H1 (cell line): ENCODE results near the gene TLNRD1. TPM values are rescaled to one million over a fixed set of nuclear protein-coding genes. Genes with fewer than 3 reads are reported as not detected.

ENCODE experiments used
- CTCF ChIA-PET: fragments of 300-600 bp; sonication (Branson Sonifier 250); formaldehyde crosslinking; loops from one replicate; lab custom pipeline; 2021; ENCODE audit not compliant: partially characterized antibody; lab: Charles Lee
- POLR2A ChIA-PET: fragments of 300-600 bp; sonication (Branson Sonifier 250); formaldehyde crosslinking; loops from one replicate; lab custom pipeline; 2021; ENCODE audit warnings: inconsistent platforms; ENCODE audit not compliant: partially characterized antibody; lab: Charles Lee
- DNase-seq, 2 experiments: peaks; one replicate each; pipeline versions ENCODE4 v3.0.0 to v3.0.0-alpha.2; 2010 to 2022; ENCODE audit warnings: low spot score in 2 of 2, low read depth in 1 of 2, mixed read lengths in 1 of 2
- FAIRE-seq: peaks from 2 replicates; lab custom pipeline; 2011; peaks lifted over from hg19 to GRCh38; lab: Jason Lieb, UNC
- H2AFZ ChIP-seq: 2 replicates; pipeline ENCODE4 v1.8.1; 2012; ENCODE audit warnings: low read length, inconsistent platforms
- H2AK5ac ChIP-seq: 2 replicates; pipeline ENCODE4 v1.6.1; 2013; ENCODE audit warnings: low read depth, low read length
- H2BK120ac ChIP-seq: replicated peaks from 2 replicates; pipeline ENCODE3; 2013; ENCODE audit warnings: low read depth, low read length, inconsistent platforms
- H2BK12ac ChIP-seq: 2 replicates; pipeline ENCODE4 v1.6.1; 2013; ENCODE audit warnings: low read depth, low read length
- H2BK15ac ChIP-seq: 2 replicates; pipeline ENCODE4 v1.6.1; 2013; ENCODE audit warnings: low read length
- H2BK20ac ChIP-seq: 2 replicates; pipeline ENCODE4 v1.6.1; 2013; ENCODE audit warnings: low read length
- H2BK5ac ChIP-seq: 2 replicates; pipeline ENCODE4 v1.6.1; 2013; ENCODE audit warnings: low read depth, low read length
- H3K14ac ChIP-seq: 2 replicates; pipeline ENCODE4 v1.6.1; 2013; ENCODE audit warnings: inconsistent platforms; ENCODE audit not compliant: insufficient read length
- H3K18ac ChIP-seq: 2 replicates; pipeline ENCODE4 v1.6.1; 2013; ENCODE audit warnings: low read length; ENCODE audit errors: extremely low read depth
- H3K23ac ChIP-seq: 2 replicates; pipeline ENCODE4 v1.6.1; 2013; ENCODE audit warnings: inconsistent platforms; ENCODE audit not compliant: insufficient read length
- H3K23me2 ChIP-seq: 2 replicates; pipeline ENCODE4 v1.6.1; 2013; ENCODE audit warnings: low read depth, low read length
- H3K27ac ChIP-seq: 2 replicates; pipeline ENCODE4 v1.6.1; 2011; ENCODE audit warnings: low read depth, low read length, inconsistent platforms
- H3K27me3 ChIP-seq, 4 experiments: replicated peaks in 1 of 4; 1 replicate in 1 of 4; 2 replicates in 3 of 4; pipeline versions ENCODE4 v1.6.1 to v1.8.1; 2011 to 2013; ENCODE audit warnings: low read length in 3 of 4, mild to moderate bottlenecking in 3 of 4, inconsistent platforms in 2 of 4, mixed read lengths in 2 of 4, moderate library complexity in 1 of 4; ENCODE audit not compliant: control insufficient read depth in 3 of 4, insufficient read depth in 3 of 4; ENCODE audit errors: extremely low read depth in 1 of 4
- H3K36me3 ChIP-seq, 4 experiments: 2 replicates each; pipeline versions ENCODE4 v1.6.1 to v1.8.1; 2011 to 2013; ENCODE audit warnings: mild to moderate bottlenecking in 4 of 4, low read length in 3 of 4, moderate library complexity in 2 of 4, control low read depth in 1 of 4, inconsistent platforms in 1 of 4; ENCODE audit not compliant: insufficient read depth in 4 of 4, control insufficient read depth in 2 of 4
- H3K4ac ChIP-seq: replicated peaks from 2 replicates; pipeline ENCODE3; 2013; ENCODE audit warnings: low read length, low read depth, mixed read lengths, inconsistent platforms; ENCODE audit not compliant: insufficient read length
- H3K4me1 ChIP-seq, 4 experiments: replicated peaks in 1 of 4; 1 replicate in 1 of 4; 2 replicates in 3 of 4; pipeline versions ENCODE4 v1.6.1 to v1.8.1; 2011 to 2013; ENCODE audit warnings: low read length in 3 of 4, inconsistent platforms in 2 of 4, mixed read lengths in 1 of 4; ENCODE audit not compliant: insufficient read depth in 4 of 4, control insufficient read depth in 3 of 4
- H3K4me2 ChIP-seq, 2 experiments: 2 replicates each; pipeline versions ENCODE4 v1.6.1 to v1.8.1; 2011 to 2013; ENCODE audit warnings: low read depth in 2 of 2, low read length in 2 of 2, control low read depth in 1 of 2, inconsistent platforms in 1 of 2, mild to moderate bottlenecking in 1 of 2; ENCODE audit not compliant: insufficient read depth in 1 of 2
- H3K4me3 ChIP-seq, 4 experiments: fragments of 200-600, 300-600 bp in 1 of 4; sonication (generic), shearing (Covaris generic), sonication (Bioruptor Twin) in 1 of 4; 2 replicates each; pipeline versions ENCODE4 v1.5.1 to v1.8.1; 2011 to 2016; ENCODE audit warnings: low read length in 4 of 4, low read depth in 3 of 4, control low read depth in 2 of 4, inconsistent platforms in 2 of 4, mild to moderate bottlenecking in 2 of 4, mixed read lengths in 1 of 4, moderate library complexity in 1 of 4; ENCODE audit not compliant: insufficient read depth in 2 of 4; ENCODE audit errors: extremely low read depth in 1 of 4
- H3K56ac ChIP-seq: replicated peaks from 2 replicates; pipeline ENCODE3; 2013; ENCODE audit warnings: low read depth, mild to moderate bottlenecking, mixed read lengths, low read length, inconsistent platforms; ENCODE audit not compliant: insufficient read length
- H3K79me1 ChIP-seq: 2 replicates; pipeline ENCODE4 v1.6.1; 2013; ENCODE audit warnings: low read depth, low read length, control low read depth
- H3K79me2 ChIP-seq, 2 experiments: 2 replicates each; pipeline versions ENCODE4 v1.6.1 to v1.8.1; 2012 to 2013; ENCODE audit warnings: low read length in 2 of 2, mild to moderate bottlenecking in 2 of 2, inconsistent platforms in 1 of 2; ENCODE audit not compliant: insufficient read depth in 2 of 2, control insufficient read depth in 1 of 2
- H3K9ac ChIP-seq, 4 experiments: replicated peaks in 1 of 4; 1 replicate in 1 of 4; 2 replicates in 3 of 4; pipeline versions ENCODE4 v1.6.1 to v1.8.1; 2011 to 2013; ENCODE audit warnings: low read depth in 3 of 4, low read length in 3 of 4, control low read depth in 2 of 4, mild to moderate bottlenecking in 2 of 4, moderate library complexity in 2 of 4, inconsistent platforms in 1 of 4; ENCODE audit errors: extremely low read depth in 1 of 4
- H3K9me3 ChIP-seq, 2 experiments: 2 replicates each; pipeline versions ENCODE4 v1.6.1 to v1.8.1; 2012 to 2013; ENCODE audit warnings: mild to moderate bottlenecking in 2 of 2, moderate library complexity in 2 of 2, control low read depth in 1 of 2, inconsistent platforms in 1 of 2, low read depth in 1 of 2, low read length in 1 of 2, mixed read lengths in 1 of 2; ENCODE audit not compliant: insufficient read depth in 2 of 2
- H4K20me1 ChIP-seq, 2 experiments: replicated peaks in 1 of 2; 2 replicates each; pipeline versions ENCODE3 to v1.8.1; 2011 to 2013; ENCODE audit warnings: inconsistent platforms in 2 of 2, low read length in 2 of 2, mild to moderate bottlenecking in 1 of 2; ENCODE audit not compliant: insufficient read depth in 2 of 2, control insufficient read depth in 1 of 2
- H4K5ac ChIP-seq: 2 replicates; pipeline ENCODE4 v1.6.1; 2013; ENCODE audit warnings: low read length, low read depth, mixed read lengths, inconsistent platforms; ENCODE audit not compliant: insufficient read length
- H4K8ac ChIP-seq: 2 replicates; pipeline ENCODE4 v1.8.0; 2013; ENCODE audit warnings: mild to moderate bottlenecking, moderate library complexity, low read length, inconsistent platforms; ENCODE audit not compliant: insufficient read depth; ENCODE audit errors: extremely low read depth
- H4K91ac ChIP-seq: replicated peaks from 2 replicates; pipeline ENCODE3; 2013; ENCODE audit warnings: low read length, mixed read lengths, inconsistent platforms; ENCODE audit not compliant: insufficient read length
- ATF2 ChIP-seq: IDR thresholded peaks from 2 replicates; pipeline ENCODE4 v1.6.1; 2012; ENCODE audit warnings: low read length, inconsistent platforms
- CTCF ChIP-seq, 3 experiments: IDR thresholded peaks; 1 replicate in 2 of 3; 2 replicates in 1 of 3; pipeline versions ENCODE4 v1.5.1 to v1.6.1; 2011; ENCODE audit warnings: low read length in 3 of 3, mild to moderate bottlenecking in 3 of 3, inconsistent platforms in 2 of 3, low read depth in 1 of 3, moderate library complexity in 1 of 3; ENCODE audit not compliant: insufficient read depth in 1 of 3; ENCODE audit errors: control extremely low read depth in 1 of 3
- KDM1A ChIP-seq: fragments of 200-600, 300-600 bp; sonication (generic); IDR thresholded peaks from 2 replicates; pipeline ENCODE4 v1.7.1; 2016; ENCODE audit warnings: mild to moderate bottlenecking, low read length, borderline replicate concordance
- WGBS, 2 experiments: shearing (Covaris generic) in 1 of 2; methylation state at CpG; one replicate each; pipeline versions ENCODE4 v1.1.6 to v1.1.7; 2013 to 2015; ENCODE audit warnings: low lambda C conversion rate in 2 of 2, mixed read lengths in 2 of 2, inconsistent platforms in 1 of 2, low coverage in 1 of 2, missing lambda C conversion rate in 1 of 2; ENCODE audit not compliant: insufficient replicate concordance in 2 of 2, insufficient coverage in 1 of 2, insufficient read length in 1 of 2; ENCODE audit errors: extremely low coverage in 1 of 2, missing lambda C conversion rate in 1 of 2; 5-methylcytosine and 5-hydroxymethylcytosine counted together
- polyA plus RNA-seq, 7 experiments: library from polyadenylated mRNA; depleted of rRNA in 3 of 7; stranded (reverse) in 5 of 7; unstranded in 2 of 7; fragments of >200 nt in 5 of 7; fragments of 200-250 nt in 2 of 7; gene quantifications; 1 replicate in 5 of 7; 2 replicates in 1 of 7; 4 replicates in 1 of 7; pipeline versions ENCODE4 v1.2.1 to v1.2.3, GENCODE V29; 2011 to 2013; ENCODE audit warnings: missing spikeins in 2 of 7, mixed read lengths in 2 of 7
- total RNA-seq: library from RNA; stranded (reverse); fragmentation: NEBNext Ultra II Directional; extraction: Animal tissue kit (Norgen Biotek cat#: 25700); gene quantifications from 2 replicates; pipeline ENCODE4 v1.2.1, GENCODE V29; 2021

The TLNRD1 gene
- total and polyA plus RNA-seq, 2 of the 8 experiments (the other 6 are each of a cell fraction or from before 2014, with no cell fraction given) = 12.2 to 20.5 TPM

- TF ChIP-seq KDM1A = peak; percentile 58; the same call in 1 of the 2 replicates
- peak; percentile 49; the same call in 1 of the 2 replicates for TF ChIP-seq ATF2
- TF ChIP-seq CTCF (IDR thresholded peaks at IDR 0.05; ENCODE audit: control extremely low read depth in 1 of 3, insufficient read depth in 1 of 3, low read depth in 1 of 3, low read length in 3 of 3) = no peak
- FAIRE-seq (no peak), DNase-seq (no peak)
- Histone ChIP-seq H2BK120ac (no peak overlapping the region), H2BK12ac (peak overlapping the region; percentile 65; the same call in 1 of the 2 replicates), H3K36me3 (no peaks in the 10 kb centered on the region; a peak in 1 of 8 replicates), H3K4ac (peak overlapping the region; percentile 8), H4K5ac (no peak overlapping the region), H4K91ac (peak overlapping the region; percentile 62), H3K23ac (no peak overlapping the region), H3K79me1 (peaks cover 2% of the 10 kb centered on the region; the same call in 1 of the 2 replicates), H3K23me2 (peaks cover 17% of the 10 kb centered on the region; the same call in 1 of the 2 replicates), H4K20me1 (peaks cover 2 to 8% of the 10 kb centered on the region in 2 experiments), H3K9me3 (no peaks in the 10 kb centered on the region; a peak in 1 of 4 replicates), H3K18ac (peak overlapping the region; percentile 62), H2AK5ac (no peak overlapping the region), H3K27me3 (peaks cover 0 to 12% (median 9%) of the 10 kb centered on the region in 4 experiments; a peak in 5 of 7 replicates), H2AFZ (peak overlapping the region; percentile 87), H4K8ac (peak overlapping the region; percentile 88; the same call in 1 of the 2 replicates), H3K27ac (peak overlapping the region; percentile 60; the same call in 1 of the 2 replicates), H2BK20ac (no peak overlapping the region), H3K4me3 (peak overlapping the region; percentile 70 to 90 (median 81)), H3K4me2 (peak overlapping the region; percentile 76 to 80), H2BK15ac (no peak overlapping the region), H3K4me1 (peaks cover 0 to 8% (median 5%) of the 10 kb centered on the region in 4 experiments; a peak in 4 of 7 replicates), H3K14ac (no peak overlapping the region), H3K79me2 (no peaks in the 10 kb centered on the region), H3K56ac (no peak overlapping the region), H3K9ac (peak overlapping the region; percentile 58 to 82 (median 73)), H2BK5ac (no peak overlapping the region)
- CTCF ChIA-PET = interaction anchor here (0.6 kb wide), 1 partner anchor 450 kb away, joined by 3 read pairs; no protein-coding TSS in a partner anchor
- WGBS, 2 experiments = 13% methylated on average over 21 of the region's 21 CpGs; no CpG with 5 or more reads in 1 of the 2 experiments
- POLR2A ChIA-PET = interaction anchor here (1.9 to 2.9 kb wide), 3 partner anchors 12 to 24 kb away, joined by 6 to 8 read pairs (median 7); no protein-coding TSS in a partner anchor
These were observed 539 bp upstream of the TLNRD1 start for GRCh38 chr15:81000144-81000623.
